Ureter (tissue), 1 donor: Measurements from ENCODE around the gene DIAPH3. TPM values are rescaled to one million over a fixed set of nuclear protein-coding genes. Genes with fewer than 3 reads are reported as not detected.
"Not testable (repeated sequence)": the region's sequence is repeated elsewhere in the genome, so short reads cannot be mapped to it uniquely, and the experiment has no call there.

Source experiments
- DNase-seq: peaks from one replicate; pipeline ENCODE4 v3.0.0-alpha.2; 2020; ENCODE audit warnings: low spot score
- total RNA-seq: library from RNA; stranded (reverse); gene quantifications from one replicate; pipeline ENCODE4 v1.2.4, GENCODE V29; 2023
- donor health status: DM: yes; HTN: yes; CAD: no.

Gene DIAPH3
- total RNA-seq, 1 donor from 2014 or later, result 0.23 TPM

DNA sequence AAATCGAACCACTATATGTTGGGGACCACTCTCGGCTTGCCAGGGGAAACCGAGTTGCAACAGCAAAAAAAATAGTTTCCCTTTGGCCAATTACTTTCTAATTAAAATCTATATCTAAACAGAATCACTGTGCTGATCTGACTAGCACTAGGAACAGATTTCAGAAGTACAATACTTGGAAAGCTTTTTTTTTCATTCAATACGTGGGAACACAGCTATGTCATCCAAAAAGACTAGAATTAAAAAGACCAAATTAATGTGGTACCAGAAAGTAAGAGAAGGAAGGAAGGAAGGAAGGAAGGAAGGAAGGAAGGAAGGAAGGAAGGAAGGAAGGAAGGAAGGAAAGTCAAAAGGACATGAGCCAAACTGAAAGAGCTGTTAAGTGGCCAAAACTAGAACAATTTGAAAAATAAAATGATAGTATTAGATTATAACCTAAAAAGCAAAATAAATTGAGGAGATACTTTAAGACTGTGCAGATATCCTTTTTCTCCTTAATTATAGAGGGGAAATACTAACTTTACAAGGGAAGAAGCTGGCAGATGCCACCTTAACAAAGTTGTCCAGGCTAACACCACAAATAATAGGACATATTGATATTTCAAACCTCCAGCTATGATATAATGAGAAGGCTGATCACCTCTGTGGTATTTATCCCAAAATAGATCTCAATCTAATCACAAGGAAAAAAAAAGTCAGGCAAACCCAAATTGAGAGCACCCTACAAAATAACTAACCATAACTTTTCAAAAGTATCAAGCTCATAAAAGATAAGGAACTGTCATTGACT, 63.9 kb downstream of the DIAPH3 start:
- no peak for DNase-seq

DNA sequence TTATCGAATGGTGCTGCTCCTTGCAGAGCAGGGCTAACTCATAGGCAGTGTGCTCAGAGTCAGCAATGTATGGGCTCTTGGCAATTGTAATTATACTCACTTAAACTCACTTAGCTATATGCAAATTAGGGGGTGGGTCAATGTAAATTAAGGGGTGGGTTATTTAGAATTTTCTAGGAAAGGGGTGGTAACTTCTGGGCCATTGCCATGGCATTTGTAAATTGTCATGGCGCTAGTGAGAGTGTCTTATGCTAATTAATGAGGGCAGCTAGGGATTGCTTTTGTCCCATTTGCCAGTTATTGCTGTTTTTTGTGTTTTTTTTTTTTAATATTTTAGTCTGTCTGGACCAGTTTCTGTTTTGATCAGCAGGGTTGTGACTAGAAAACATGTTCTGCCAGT, 68.4 kb downstream of the DIAPH3 start:
- DNase-seq, result no peak

DNA sequence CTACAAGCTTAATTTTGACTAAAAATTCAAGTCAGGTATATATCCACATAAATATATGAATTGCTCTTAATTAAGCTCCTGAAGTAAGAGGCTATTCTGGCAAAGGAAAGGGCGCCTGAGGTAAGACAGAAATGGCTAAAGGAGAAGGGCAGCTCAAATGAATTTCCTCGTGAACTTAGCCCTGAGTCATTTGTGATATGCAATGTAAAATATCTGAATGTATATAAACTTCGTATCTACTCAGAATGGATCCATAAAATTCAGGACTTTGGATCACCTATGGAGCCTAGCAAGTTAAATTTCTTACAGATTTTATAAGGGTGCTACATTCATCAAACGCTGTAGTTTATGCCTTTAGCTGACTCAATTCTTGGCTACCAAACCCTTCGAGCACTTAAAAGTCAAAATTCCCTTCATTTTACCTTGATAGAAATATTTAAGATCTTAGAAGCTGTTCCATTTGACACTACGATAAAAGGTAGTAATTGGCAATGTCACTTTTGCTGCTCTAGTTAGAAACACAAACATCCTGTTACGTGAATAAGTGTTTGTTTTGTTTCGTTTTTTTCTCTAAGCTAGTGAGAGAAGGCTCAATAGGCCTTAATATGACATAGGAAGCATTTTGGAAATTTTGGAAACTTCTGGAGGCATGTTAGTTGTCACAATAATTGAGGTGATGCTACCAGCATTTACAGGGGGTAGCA, 69.2 kb downstream of the DIAPH3 start:
- DNase-seq, result no peak

DNA sequence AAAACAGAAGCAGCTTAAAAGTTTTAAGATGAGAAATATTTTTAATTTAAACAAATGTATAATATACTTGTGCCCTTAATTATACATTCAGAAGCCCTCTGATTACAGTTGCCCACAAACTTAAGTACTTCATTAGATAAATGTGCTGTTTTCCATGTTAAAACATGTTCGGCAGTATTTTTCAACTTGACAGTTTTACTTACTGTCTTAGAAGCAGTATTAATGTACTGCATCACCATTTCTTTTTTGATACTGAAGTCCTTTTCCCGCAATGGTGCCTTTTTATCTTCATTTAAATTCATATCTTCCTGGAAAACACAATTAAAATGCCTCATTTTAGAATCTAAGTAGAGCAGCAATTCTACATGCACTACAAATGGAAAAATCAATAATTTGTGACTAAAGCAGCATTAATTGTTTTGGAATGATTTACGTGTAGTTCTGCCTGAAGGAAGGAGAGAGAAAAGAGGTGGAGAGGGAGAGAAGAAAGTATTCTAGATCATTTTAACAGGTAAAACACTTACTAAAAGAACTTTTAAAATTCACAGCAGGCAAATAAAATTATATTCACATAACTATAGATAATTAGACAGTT, 70.2 kb downstream of the DIAPH3 start:
- no peak for DNase-seq

DNA sequence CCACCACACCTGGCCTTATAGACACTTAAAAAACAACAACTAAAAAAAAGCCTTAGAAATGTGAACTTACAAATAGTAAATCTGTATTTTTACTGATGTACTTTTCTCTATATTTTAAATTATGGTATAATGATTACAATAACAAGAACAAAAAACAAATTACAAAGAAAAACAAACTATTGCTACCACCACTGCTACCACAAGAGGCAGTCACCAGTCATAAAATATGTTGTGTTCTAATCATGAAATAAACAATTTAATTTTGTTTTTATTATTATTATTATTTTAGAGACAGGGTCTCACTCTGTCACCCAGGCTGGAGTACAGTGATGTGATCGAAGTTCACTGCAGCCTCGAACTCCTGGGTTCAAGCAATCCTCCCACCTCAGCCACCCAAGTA, 72.2 kb downstream of the DIAPH3 start:
- no peak for DNase-seq

DNA sequence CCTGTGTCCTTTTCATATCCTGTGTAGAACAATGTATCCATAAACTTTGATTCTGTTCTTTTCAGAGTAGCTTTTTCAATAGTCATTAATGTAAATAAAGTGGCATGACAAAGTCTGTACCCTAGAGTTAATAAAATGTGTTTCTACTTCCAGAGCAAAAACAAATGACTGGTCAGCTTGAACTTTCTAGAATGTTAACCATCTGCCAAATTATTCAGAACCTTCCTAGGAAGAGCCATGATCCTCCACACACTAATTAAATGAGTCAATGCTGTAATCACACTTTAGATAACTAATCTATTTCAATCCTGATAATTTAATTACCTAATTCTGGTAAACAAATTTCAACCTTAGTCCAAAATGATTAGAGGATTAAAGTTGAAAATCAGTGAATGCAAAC, 73.2 kb downstream of the DIAPH3 start:
- no peak for DNase-seq

DNA sequence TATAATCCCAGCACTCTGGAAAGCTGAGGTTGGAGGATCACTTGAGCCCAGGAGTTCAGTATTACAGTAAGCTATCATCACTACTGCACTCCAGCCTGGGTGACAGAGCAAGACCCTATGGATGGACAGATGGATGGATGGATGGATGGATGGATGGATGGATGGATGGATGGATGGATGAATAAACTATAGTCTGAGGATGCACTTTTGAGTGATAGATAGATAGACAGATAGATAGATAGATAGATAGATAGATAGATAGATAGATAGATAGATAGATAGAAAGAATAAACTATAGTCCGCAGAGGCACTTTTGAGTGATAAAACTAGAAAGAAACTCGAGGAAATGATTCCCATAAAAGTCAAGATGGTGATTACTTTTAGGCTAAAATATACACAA, 79.9 kb downstream of the DIAPH3 start:
- not testable (repeated sequence) for DNase-seq

DNA sequence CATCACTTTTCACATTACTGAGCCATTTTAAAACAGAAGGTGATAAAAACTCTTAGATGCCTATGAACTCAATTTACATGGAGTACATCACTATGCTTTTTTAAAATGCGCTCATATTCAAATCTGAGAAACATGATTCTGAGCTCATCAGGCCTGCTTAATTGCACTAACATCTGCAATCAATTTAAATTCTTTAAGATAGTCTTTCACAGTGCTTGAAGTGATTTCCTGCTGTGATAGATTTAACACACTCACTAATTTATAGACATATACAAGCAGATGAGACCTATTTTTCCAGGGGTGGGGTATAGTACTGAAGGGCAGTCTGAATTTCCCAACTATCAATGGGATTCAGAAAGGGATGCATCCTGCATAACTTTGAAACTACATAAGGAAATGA, 82.9 kb downstream of the DIAPH3 start:
- DNase-seq, result no peak

DNA sequence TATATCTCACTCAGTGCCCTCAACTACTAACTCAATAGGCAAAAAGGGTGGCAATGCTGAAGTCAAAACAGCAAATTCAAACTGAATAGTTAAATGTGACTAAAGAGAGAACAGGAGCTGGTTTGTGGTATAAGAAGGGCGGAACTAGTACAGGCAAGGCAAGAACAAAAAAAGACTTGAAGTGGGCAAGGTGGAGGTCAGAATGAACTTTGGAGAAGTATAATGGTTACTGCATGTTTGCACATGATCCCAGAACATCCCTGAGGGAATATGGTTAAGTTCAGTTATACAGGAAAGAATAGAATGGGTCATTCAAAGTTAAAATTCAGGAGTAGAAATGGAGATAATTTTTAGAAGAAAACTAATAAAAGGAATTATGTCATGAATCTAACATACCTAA, 85.5 kb downstream of the DIAPH3 start:
- no peak for DNase-seq

DNA sequence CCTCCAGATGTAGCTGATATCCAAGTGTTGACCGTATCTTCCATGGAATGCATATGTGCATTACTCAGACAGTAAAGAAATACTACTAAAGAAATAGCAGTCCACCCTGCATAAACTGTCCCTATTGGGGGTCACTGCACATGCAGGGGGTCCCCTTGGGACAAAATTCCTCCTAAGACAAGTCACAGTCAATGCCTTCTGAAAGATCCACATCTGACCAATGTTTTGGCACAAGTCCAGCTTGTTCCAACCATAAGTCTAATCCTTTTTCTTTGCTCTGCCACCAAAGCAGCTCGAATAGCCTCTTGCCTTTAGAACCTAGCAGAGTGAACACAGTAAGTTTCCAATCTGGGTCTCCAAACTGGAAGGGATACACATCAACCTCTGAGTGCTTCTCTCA, 87.9 kb downstream of the DIAPH3 start:
- no peak for DNase-seq

DNA sequence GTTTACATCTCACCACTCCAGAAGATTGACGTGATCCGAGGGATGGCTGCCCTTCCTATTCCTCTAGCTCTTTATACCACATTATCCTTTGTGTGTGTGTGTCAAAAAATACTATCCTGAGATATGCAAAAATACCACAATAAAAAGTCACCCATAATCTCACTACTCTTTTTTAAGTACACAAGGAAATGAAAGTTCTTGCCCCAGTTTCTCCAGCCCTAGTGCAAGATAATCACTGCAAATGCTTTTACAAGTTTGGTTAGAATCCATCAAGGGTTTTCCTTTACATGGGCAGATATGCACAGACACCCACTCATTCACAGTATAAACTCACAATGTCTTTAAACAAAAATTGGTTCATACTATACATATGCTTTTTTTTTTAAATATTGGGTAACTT, 89.3 kb downstream of the DIAPH3 start:
- DNase-seq, result no peak

DNA sequence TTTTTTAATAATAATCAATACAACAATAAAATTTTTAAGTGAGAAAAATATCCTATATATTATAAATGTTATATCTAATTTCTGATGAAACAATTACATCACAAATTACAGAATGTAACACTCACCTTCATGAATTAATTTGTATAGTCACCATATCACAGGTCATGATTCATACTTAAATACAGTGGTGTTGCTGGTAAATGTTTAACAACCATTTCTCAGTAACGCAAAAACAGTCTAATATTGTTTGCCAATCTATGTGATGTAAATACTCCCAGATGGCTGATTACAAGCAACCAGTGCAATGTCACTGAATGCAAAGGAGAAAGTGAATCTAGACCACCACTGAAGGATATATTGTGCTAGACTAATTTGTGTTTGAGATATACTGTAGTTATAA, 97.5 kb downstream of the DIAPH3 start:
- no peak for DNase-seq

DNA sequence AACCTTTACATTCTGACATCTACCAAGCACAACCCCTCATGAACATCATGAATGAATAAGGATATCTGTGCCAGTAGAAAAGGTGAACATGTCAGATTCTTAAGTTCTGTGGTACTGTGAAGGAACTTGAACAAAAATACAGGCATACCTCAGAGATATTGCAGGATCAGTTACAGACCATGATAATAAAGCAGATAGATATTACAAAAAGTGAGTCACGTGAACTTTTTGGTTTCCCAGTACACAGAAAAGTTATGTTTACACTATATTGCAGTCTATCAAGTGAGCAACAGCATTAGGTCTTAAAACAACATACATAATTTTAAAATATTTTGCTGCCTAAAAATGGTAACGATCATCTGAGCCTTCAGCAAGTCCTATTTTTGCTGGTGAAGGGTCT, 101.2 kb downstream of the DIAPH3 start:
- no peak for DNase-seq

DNA sequence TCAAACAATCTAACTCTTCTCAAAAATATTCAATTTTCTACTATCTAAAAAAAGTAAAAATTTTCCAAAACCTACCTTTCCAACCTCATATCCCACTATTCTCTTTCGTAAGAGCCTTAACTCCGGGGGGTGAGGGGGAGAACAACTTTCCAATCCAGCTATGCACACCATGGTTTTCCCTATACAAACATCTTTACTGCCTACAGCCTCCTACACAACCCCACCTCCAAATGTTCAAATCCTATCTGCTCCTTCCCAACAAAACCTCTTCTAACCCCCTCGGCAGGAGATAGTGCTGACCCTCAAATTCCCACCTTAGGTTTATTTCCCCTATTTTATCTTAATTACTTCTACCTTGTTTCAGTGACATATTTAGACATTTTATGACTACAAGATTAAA, 102.0 kb downstream of the DIAPH3 start:
- DNase-seq, result no peak

DNA sequence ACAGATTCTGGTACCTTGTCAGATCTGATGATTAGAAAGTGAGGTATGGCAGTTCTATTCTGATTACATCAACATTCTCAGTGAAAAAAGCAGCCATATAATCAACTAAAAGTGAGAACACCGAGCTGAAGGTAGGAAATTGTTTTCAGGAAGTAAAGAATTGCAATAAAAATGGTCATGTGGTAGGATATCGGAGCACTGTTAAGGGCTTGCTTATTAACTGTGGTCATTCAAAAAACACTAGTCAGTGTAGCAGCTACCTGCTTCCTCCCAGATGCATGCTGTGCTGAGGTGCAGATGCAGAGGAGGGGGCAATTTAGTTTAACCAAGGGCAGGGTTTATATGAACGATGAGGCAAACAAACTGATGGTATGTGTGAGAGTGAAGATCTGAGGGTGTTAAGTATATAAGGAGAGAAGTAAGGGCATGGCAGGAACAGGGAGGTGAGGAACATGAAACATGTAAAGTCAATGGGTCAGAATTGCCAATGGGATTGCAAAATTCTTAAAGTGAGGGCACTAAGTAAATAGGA, 111.9 kb downstream of the DIAPH3 start:
- no peak for DNase-seq

DNA sequence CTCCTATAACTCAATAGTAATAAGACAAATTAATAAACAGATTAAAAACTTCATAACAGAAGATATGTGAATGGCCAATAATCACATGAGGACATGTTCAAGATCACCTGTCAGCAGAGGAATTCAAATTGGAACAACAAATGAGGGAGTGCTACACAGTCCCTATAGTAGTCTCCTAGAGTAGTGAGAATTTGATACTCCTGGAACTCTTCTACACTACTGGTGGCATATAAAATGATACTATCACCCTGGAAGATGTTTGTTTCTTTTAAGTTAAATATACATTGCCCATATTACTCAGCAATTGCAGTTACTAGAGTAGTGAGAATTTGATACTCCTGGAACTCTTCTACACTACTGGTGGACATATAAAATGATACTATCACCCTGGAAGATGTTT, 115.4 kb downstream of the DIAPH3 start:
- not testable (repeated sequence) for DNase-seq

DNA sequence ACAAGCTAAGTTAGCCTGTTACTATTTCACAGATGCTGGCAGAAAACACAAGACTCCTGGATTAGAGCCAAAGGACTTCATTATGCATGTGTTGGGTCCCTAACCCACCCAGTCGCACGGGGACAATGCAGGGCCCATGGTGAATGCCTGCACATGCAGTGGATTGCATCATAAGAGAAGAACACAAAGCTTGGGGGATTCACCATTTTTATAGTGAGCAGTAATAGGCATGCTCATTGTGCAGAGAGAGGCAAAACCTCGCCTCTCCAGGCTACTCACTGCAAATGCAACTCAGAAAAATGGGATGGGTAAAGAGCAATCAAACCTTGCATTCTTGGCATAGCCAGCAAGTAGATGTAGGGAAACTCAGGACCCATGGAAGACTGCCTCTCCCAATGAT, 115.8 kb downstream of the DIAPH3 start:
- no peak for DNase-seq

DNA sequence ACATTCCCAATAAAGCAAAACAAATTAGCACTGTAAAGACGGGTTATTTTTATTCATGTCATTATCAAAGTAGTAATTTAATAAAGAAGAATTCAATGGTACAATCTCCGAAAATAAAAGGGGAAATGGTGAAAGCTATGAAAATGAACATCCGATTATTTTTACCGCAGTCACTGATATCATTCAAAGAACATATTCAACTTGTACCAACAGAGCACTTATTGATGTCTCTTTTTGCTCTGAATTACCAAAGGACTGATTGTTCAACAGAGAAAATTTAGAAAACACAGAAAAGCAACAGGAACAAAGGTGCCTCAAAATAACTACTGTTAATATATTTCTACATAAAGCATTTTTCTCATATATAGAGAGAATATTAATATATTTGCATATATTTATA, 119.4 kb downstream of the DIAPH3 start:
- DNase-seq, result no peak

DNA sequence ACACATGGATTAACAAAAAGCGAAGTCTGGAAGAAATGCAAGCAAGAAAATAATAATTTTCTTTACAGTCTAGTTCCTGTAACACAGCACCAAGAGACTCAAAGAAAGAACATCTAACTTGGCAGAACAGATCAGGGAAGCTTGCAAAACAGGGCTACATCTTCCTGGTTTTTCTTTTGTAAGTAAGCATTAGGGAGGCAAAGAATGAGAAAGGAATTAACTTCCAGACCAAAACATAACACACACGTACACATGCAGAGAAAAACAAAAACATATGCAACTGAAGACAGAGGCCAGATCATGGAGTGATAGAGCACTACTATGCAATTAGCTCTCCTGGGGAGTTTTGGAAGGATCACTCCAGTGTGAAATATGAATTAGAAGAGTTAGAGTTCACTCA, 120.5 kb downstream of the DIAPH3 start:
- no peak for DNase-seq

DNA sequence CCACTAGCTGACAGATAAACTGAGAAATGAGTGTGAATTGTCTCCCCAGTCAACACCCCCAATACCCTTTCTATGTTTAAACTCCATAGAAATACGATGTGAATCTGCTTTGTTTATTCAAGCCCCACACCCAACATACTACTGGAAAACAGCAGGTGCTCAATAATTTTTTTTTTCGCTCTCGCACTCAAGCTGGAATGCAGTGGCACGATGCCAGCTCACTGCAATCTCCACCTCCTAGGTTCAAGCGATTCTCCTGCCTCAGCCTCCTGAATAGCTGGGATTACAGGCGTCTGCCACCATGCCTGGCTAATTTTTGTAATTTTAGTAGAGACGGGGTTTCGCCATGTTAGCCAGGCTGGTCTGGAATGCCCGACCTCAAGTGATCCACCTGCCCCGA, 123.1 kb downstream of the DIAPH3 start:
- not testable (repeated sequence) for DNase-seq

DNA sequence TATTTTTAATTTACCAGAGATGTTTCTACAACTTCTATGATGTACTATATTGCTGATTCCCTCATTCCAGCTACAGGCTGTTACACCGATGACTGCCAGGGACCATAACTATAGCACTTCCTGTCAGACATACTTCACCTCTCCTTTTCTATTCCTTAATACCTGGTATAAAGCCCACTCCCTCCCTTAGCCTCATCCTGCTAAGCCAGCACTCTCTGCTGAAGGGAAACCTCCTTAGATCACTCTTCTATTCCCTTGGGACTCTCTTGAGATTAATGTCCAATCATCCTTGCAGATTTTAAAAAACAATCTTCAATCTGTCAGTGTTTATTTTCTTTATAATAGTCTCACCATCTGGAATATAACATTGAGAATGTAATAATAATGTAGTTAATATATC, 127.9 kb downstream of the DIAPH3 start:
- DNase-seq, result no peak

DNA sequence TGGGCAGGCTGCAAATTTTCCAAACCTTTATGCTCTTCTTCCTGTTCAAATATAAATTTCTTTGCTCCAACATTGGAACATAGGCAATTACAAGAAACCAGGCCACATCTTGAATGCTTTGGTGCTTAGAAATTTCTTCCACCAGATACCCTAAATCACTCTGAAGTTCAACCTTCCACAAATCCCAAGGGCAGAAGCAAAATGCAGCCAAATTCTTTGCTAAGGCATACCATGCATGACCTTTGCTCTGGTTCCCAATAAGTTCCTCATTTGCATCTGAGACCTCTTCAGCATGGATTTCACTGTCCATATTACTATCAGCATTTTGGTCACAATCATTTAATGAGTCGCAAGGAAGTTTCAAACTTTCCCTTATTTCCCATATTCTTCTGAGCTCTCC, 130.9 kb downstream of the DIAPH3 start:
- no peak for DNase-seq

DNA sequence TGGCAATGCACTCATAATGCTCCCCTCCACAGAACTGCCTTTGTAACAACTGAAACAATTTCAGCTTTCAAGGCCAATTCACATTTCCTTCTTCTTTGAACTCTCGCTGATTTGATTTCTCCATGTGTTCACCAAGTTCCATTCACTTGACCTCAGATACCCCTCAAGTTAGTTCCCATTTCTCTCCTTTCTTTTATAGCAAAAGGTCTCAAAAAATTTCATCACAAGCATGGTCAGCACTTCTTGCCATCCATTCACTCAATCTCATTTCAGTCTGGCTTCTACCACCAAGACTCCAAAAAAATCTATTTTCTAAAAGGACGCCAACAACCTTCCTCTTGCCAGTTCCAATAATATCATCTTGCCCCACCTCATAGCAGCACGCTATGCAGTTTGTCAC, 135.7 kb downstream of the DIAPH3 start:
- no peak for DNase-seq
